SU-DHL-6 (cell line): Measurements from ENCODE around the gene ANKRD44.
A peak's percentile ranks its signal among the peaks of the same experiment; 100 is the strongest.

ENCODE experiments used
- H2AFZ ChIP-seq: fragments of 200-600 bp; sonication (generic); 2 replicates; pipeline ENCODE4 v1.6.1; 2014; ENCODE audit warnings: low read depth, mild to moderate bottlenecking, moderate library complexity, mixed read lengths, antibody characterized with exemption, low read length; ENCODE audit not compliant: severe bottlenecking
- H3F3A ChIP-seq: fragments of 200-600 bp; shearing (Covaris generic); 2 replicates; pipeline ENCODE4 v1.6.0; 2016; ENCODE audit warnings: antibody characterized with exemption, mild to moderate bottlenecking; ENCODE audit not compliant: insufficient read depth
- H3K27ac ChIP-seq: fragments of 200-600 bp; sonication (generic); 2 replicates; pipeline ENCODE4 v1.5.1; 2016; ENCODE audit warnings: low read depth, mild to moderate bottlenecking, low read length, moderate library complexity, mixed read lengths
- H3K27me3 ChIP-seq: fragments of 200-600 bp; sonication (generic), shearing (Covaris generic); 2 replicates; pipeline ENCODE4 v1.6.0; 2014; ENCODE audit warnings: mild to moderate bottlenecking, low read length
- H3K36me3 ChIP-seq: fragments of 200-600 bp; sonication (generic); 2 replicates; pipeline ENCODE4 v1.6.1; 2014; ENCODE audit warnings: mild to moderate bottlenecking, low read length, mixed read lengths
- H3K4me2 ChIP-seq: fragments of 300-600, 200-600 bp; shearing (Covaris generic), sonication (generic); 2 replicates; pipeline ENCODE4 v1.6.0; 2014; ENCODE audit warnings: low read length, low read depth, mild to moderate bottlenecking; ENCODE audit not compliant: poor library complexity, severe bottlenecking
- H3K4me3 ChIP-seq: fragments of 200-600 bp; sonication (generic); 2 replicates; pipeline ENCODE4 v1.5.1; 2014; ENCODE audit warnings: antibody characterized with exemption, low read length, mild to moderate bottlenecking, mixed read lengths; ENCODE audit not compliant: insufficient read depth, poor library complexity, severe bottlenecking
- H3K79me2 ChIP-seq: fragments of 200-600 bp; sonication (generic); 2 replicates; pipeline ENCODE4 v1.6.1; 2014; ENCODE audit warnings: mild to moderate bottlenecking, low read length, moderate library complexity; ENCODE audit not compliant: insufficient read depth
- H3K9ac ChIP-seq: fragments of 200-600 bp; sonication (generic); 2 replicates; pipeline ENCODE4 v1.7.0; 2014; ENCODE audit warnings: mild to moderate bottlenecking, low read length
- H3K9me2 ChIP-seq: fragments of 200-600 bp; sonication (generic); replicated peaks from 2 replicates; pipeline ENCODE4 v1.6.1; 2014; ENCODE audit warnings: low read length; ENCODE audit not compliant: insufficient read depth
- H3K9me3 ChIP-seq: fragments of 200-600 bp; sonication (generic); 2 replicates; pipeline ENCODE4 v1.6.1; 2014; ENCODE audit warnings: low read length, mixed read lengths; ENCODE audit not compliant: insufficient read depth
- H4K20me1 ChIP-seq: fragments of 200-600 bp; sonication (generic); 2 replicates; pipeline ENCODE4 v1.6.1; 2014; ENCODE audit warnings: low read depth, mild to moderate bottlenecking, antibody characterized with exemption, low read length, moderate library complexity, mixed read lengths
- EZH2phosphoT487 ChIP-seq: fragments of 200-600 bp; sonication (generic), shearing (Covaris generic); conservative IDR thresholded peaks from 2 replicates; pipeline ENCODE4 v1.6.1; 2018; ENCODE audit warnings: mild to moderate bottlenecking, antibody characterized with exemption, low read length, moderate library complexity, mixed read lengths
- TF ChIP-seq, protein P1 (sequence below): fragments of 200-600 bp; sonication (generic); IDR thresholded peaks from one replicate; pipeline ENCODE4 v1.5.1; 2017; ENCODE audit warnings: antibody characterized with exemption, mild to moderate bottlenecking, low read length, moderate library complexity; ENCODE audit not compliant: insufficient read depth, poor library complexity, severe bottlenecking

ANKRD44 gene

DNA sequence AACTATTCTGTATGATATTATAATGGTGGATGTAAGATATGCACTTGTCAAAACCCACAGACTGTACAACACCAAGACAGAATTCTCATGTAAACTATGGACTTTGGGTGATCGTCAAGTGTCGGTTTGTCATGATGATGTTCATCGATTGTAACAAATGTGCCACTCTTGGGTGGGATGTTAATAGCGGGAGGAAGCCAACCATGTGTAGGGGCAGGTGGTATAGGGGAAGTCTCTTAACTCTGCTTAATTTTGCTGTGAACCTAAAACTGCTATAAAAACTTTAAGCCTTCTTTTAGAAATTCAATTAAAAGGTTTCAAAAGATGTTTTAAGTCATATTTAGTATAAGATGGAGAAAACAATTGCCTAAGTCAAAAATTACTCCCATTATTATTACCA, 139.0 kb downstream of the ANKRD44 start:
- Histone ChIP-seq H3K79me2 (peaks cover 8% of the 10 kb centered on the region; the same call in 1 of the 2 replicates), H3K27ac (no peak overlapping the region), H4K20me1 (no peaks in the 10 kb centered on the region), H3K9ac (no peak overlapping the region), H3K4me3 (no peak overlapping the region), H3K9me2 (no peaks in the 10 kb centered on the region), H2AFZ (no peak overlapping the region), H3F3A (no peaks in the 10 kb centered on the region), H3K9me3 (no peaks in the 10 kb centered on the region), H3K36me3 (no peaks in the 10 kb centered on the region), H3K4me2 (no peak overlapping the region), H3K27me3 (no peaks in the 10 kb centered on the region)
- no peak for TF ChIP-seq EZH2phosphoT487
- TF ChIP-seq, protein P1, sequence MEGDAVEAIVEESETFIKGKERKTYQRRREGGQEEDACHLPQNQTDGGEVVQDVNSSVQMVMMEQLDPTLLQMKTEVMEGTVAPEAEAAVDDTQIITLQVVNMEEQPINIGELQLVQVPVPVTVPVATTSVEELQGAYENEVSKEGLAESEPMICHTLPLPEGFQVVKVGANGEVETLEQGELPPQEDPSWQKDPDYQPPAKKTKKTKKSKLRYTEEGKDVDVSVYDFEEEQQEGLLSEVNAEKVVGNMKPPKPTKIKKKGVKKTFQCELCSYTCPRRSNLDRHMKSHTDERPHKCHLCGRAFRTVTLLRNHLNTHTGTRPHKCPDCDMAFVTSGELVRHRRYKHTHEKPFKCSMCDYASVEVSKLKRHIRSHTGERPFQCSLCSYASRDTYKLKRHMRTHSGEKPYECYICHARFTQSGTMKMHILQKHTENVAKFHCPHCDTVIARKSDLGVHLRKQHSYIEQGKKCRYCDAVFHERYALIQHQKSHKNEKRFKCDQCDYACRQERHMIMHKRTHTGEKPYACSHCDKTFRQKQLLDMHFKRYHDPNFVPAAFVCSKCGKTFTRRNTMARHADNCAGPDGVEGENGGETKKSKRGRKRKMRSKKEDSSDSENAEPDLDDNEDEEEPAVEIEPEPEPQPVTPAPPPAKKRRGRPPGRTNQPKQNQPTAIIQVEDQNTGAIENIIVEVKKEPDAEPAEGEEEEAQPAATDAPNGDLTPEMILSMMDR, result no peak

DNA sequence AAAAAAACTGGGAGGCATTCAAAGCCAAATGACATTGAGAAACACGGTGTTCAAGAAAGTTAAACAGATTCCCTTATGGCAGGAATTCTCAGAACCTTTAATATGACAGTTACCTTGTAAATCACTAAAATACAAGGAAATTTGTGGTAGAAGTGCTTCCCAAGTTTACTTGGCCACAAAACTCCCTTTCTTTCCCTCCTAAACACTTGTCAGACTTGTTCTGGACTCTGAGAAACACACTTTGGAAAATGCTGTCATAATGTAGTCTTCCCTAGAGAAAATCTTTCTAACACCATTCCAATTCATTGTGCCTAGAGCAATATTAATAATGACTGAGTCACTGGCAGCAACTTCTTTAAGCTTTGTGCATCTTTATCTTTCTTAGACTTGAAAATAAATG, 140.4 kb downstream of the ANKRD44 start:
- Histone ChIP-seq H3K36me3 (no peaks in the 10 kb centered on the region), H4K20me1 (no peaks in the 10 kb centered on the region), H3K27me3 (no peaks in the 10 kb centered on the region), H2AFZ (no peak overlapping the region), H3K4me3 (no peak overlapping the region), H3K9me3 (no peaks in the 10 kb centered on the region), H3F3A (no peaks in the 10 kb centered on the region), H3K79me2 (peaks cover 8% of the 10 kb centered on the region; the same call in 1 of the 2 replicates), H3K9me2 (no peaks in the 10 kb centered on the region), H3K27ac (no peak overlapping the region), H3K4me2 (no peak overlapping the region), H3K9ac (no peak overlapping the region)
- TF ChIP-seq, protein P1, result no peak
- no peak for TF ChIP-seq EZH2phosphoT487

DNA sequence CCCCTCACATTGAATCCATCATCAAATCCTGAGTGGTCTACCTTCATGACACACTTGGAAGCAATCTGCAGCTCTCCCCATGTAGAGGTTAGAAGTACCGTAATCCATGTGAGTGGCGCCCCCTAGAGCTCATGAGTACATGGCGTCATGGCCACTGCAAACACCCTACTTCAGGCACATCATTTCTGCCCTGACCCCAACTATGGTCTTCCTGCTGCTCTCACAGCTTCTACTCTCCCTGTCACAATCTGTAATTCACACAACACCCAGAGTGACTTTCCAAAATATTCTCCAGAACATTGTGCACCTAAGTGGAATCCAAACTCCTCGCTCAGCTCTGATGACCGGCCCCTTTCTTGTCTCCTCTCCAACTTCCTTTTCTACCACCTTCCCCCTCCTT, 141.9 kb downstream of the ANKRD44 start:
- no peak overlapping the region for H3K9ac ChIP-seq
- no peak overlapping the region for H2AFZ ChIP-seq
- H3F3A ChIP-seq, result no peaks in the 10 kb centered on the region
- no peak overlapping the region for H3K4me2 ChIP-seq
- peak overlapping the region; percentile 29; the same call in 1 of the 2 replicates for H3K27ac ChIP-seq
- no peaks in the 10 kb centered on the region for H3K9me3 ChIP-seq
- no peaks in the 10 kb centered on the region for H4K20me1 ChIP-seq
- peaks cover 8% of the 10 kb centered on the region; the same call in 1 of the 2 replicates for H3K79me2 ChIP-seq
- no peaks in the 10 kb centered on the region for H3K9me2 ChIP-seq
- no peaks in the 10 kb centered on the region for H3K36me3 ChIP-seq
- TF ChIP-seq EZH2phosphoT487, result no peak
- TF ChIP-seq, protein P1, result peak; percentile 84
- H3K27me3 ChIP-seq, result no peaks in the 10 kb centered on the region
- no peak overlapping the region for H3K4me3 ChIP-seq
